K562 (cell line): ENCODE data around the gene CRYBA1. TPM values are rescaled to one million over a fixed set of nuclear protein-coding genes. Genes with fewer than 3 reads are reported as not detected.

Source experiments
- RAD21 ChIP-seq, 2 experiments: fragments of 250-450 bp in 1 of 2; fragments of 450-650 bp in 1 of 2; sonication (Bioruptor Pico) in 1 of 2; formaldehyde crosslinking in 1 of 2; IDR thresholded peaks in 1 of 2; conservative IDR thresholded peaks in 1 of 2; 2 replicates each; pipeline versions ENCODE4 v1.4.0 to v1.8.0; 2020 to 2022; ENCODE audit warnings: mild to moderate bottlenecking in 2 of 2, moderate library complexity in 1 of 2
- polyA plus RNA-seq, 8 experiments: library from polyadenylated mRNA; depleted of rRNA in 4 of 8; stranded (reverse) in 5 of 8; unstranded in 3 of 8; fragments of >200 nt; fragmentation: Nextera tagmentation in 2 of 8; fragmentation: Illumina TruSeq in 1 of 8; extraction: Ambion mirVana in 2 of 8; extraction: Trizol in 1 of 8; gene quantifications; 2 replicates each; pipeline versions ENCODE4 v1.2.1 to v1.2.3, GENCODE V29; 2011 to 2014; ENCODE audit warnings: inconsistent platforms in 1 of 8, missing spikeins in 1 of 8
- total RNA-seq, 7 experiments: library from RNA; depleted of rRNA in 6 of 7; stranded (reverse); fragments of >200 nt in 6 of 7; fragmentation: Illumina TruSeq in 2 of 7; extraction: Trizol in 2 of 7; gene quantifications; 2 replicates each; pipeline versions ENCODE4 v1.2.1 to v1.2.3, GENCODE V29; 2011 to 2021; ENCODE audit warnings: low replicate concordance in 1 of 7
- TF ChIP-seq, protein P1 (sequence below), 2 experiments: fragments of 450-650 bp; formaldehyde crosslinking in 1 of 2; IDR thresholded peaks; 2 replicates each; pipeline versions ENCODE4 v1.4.0 to v1.6.1; 2014 to 2020; ENCODE audit warnings: mild to moderate bottlenecking in 2 of 2, borderline replicate concordance in 1 of 2, low read depth in 1 of 2

Gene CRYBA1
- total and polyA plus RNA-seq, 9 of the 15 experiments (the other 6 are each of a cell fraction or from before 2014, with no cell fraction given) = not detected

DNA sequence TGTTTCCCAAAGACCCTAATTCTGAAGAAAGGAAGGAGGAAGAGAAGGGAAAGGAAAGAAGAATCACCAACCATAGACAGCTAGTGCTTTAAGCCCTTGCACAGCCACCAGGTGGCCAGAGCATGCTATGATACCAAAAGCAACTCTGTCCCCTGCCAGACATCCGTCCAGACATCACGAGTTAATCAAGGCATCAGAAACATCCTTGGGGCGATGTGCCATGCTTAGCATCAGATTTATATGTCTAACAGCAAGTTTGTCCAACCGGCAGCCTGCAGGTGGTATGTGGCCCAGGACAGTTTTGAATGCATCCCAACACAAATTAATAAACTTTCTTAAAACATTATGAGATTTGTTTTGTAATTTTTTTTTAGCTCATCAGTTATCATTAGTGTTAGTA, 2.9 kb upstream of the CRYBA1 start (continued):
- TF ChIP-seq, protein P1, sequence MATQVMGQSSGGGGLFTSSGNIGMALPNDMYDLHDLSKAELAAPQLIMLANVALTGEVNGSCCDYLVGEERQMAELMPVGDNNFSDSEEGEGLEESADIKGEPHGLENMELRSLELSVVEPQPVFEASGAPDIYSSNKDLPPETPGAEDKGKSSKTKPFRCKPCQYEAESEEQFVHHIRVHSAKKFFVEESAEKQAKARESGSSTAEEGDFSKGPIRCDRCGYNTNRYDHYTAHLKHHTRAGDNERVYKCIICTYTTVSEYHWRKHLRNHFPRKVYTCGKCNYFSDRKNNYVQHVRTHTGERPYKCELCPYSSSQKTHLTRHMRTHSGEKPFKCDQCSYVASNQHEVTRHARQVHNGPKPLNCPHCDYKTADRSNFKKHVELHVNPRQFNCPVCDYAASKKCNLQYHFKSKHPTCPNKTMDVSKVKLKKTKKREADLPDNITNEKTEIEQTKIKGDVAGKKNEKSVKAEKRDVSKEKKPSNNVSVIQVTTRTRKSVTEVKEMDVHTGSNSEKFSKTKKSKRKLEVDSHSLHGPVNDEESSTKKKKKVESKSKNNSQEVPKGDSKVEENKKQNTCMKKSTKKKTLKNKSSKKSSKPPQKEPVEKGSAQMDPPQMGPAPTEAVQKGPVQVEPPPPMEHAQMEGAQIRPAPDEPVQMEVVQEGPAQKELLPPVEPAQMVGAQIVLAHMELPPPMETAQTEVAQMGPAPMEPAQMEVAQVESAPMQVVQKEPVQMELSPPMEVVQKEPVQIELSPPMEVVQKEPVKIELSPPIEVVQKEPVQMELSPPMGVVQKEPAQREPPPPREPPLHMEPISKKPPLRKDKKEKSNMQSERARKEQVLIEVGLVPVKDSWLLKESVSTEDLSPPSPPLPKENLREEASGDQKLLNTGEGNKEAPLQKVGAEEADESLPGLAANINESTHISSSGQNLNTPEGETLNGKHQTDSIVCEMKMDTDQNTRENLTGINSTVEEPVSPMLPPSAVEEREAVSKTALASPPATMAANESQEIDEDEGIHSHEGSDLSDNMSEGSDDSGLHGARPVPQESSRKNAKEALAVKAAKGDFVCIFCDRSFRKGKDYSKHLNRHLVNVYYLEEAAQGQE (IDR thresholded peaks at IDR 0.05; ENCODE audit: borderline replicate concordance) = peak; percentile 55; the same call in 1 of the 2 replicates
- TF ChIP-seq, protein P1 (CRISPR knock-in tag; IDR thresholded peaks at IDR 0.05; ENCODE audit: low read depth) = no peak
- peak in 1 of 2 experiments; percentile 58; a peak in 2 of 4 replicates for TF ChIP-seq RAD21 (CRISPR knock-in tag; conservative IDR thresholded peaks at IDR 0.05 in 1 of 2, IDR thresholded peaks at IDR 0.05 in 1 of 2)
